ENCODE data around the gene UIMC1.

GRCh38 chr5:176892663-176893062 lies 113.9 kb downstream of the UIMC1 start:
- TF ChIP-seq POLR2A (IDR thresholded peaks at IDR 0.05), result no peak
- TF ChIP-seq CTCF (IDR thresholded peaks at IDR 0.05), result no peak
